Mononuclear cell (primary cell): ENCODE data around the gene GAD1. TPM values are rescaled to one million over a fixed set of nuclear protein-coding genes. Genes with fewer than 3 reads are reported as not detected.

ENCODE experiments used
- H3K27me3 ChIP-seq: 2 replicates; pipeline ENCODE4 v1.6.0; 2011; ENCODE audit warnings: low read length, control low read depth; ENCODE audit not compliant: insufficient read depth
- H3K4me1 ChIP-seq: 2 replicates; pipeline ENCODE4 v1.5.1; 2011; ENCODE audit warnings: mild to moderate bottlenecking, low read length, control low read depth; ENCODE audit not compliant: insufficient read depth
- H3K4me3 ChIP-seq: 2 replicates; pipeline ENCODE4 v1.5.1; 2011; ENCODE audit warnings: mild to moderate bottlenecking, low read length, moderate library complexity
- H3K9me3 ChIP-seq: 2 replicates; pipeline ENCODE4 v1.5.1; 2011; ENCODE audit warnings: low read depth, mild to moderate bottlenecking, control low read depth, low read length
- total RNA-seq: library from RNA; depleted of rRNA; stranded (reverse); fragments of >200 nt; gene quantifications from one replicate; pipeline ENCODE4 v1.2.3, GENCODE V29; 2012

Gene GAD1
- total RNA-seq, 1 donor = not detected

DNA sequence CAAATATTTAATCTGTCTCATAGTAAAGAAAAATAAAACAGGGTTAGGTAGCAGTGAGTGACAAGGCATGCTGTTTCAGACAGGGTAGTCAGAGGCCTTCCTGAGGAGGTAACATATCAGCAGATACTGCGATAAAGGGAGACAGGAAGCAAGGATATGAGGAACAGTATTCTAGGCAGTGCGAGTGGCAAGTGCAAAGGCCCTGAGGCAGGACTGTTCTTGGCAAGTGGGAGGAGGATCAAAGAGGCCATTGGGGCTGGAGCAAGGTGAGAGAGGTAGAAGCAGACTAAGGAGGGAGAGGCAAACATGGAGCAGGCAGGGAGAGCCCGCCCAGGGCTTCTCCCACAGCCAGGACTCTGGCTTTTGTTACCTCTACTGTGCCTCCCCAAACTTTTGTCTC, 33.6 kb downstream of the GAD1 start:
- H3K4me1 ChIP-seq = no peaks in the 10 kb centered on the region
- no peak overlapping the region for H3K4me3 ChIP-seq
- H3K9me3 ChIP-seq = no peaks in the 10 kb centered on the region
- no peaks in the 10 kb centered on the region for H3K27me3 ChIP-seq

DNA sequence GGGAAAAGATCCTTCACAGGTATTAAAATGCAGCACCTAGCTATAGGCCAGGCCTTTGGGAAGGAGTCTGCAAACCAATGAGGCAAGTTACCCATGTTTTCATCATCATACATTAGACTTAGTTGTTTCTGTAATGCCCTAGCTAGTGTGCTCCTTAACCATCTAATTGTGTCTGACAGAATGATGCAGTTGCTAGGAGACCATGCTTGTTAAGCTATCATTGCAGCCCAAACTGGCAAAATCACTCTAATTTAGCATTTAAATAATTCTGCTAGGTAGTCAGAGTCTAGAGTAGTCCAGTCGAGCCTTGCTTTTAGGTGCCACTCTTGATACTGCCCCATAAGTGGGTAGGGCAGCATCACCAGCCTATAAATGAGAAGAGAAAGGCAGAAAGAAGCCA, 34.9 kb downstream of the GAD1 start:
- Histone ChIP-seq H3K4me3 (no peak overlapping the region), H3K4me1 (no peaks in the 10 kb centered on the region), H3K9me3 (no peaks in the 10 kb centered on the region), H3K27me3 (no peaks in the 10 kb centered on the region)

- H3K9me3 ChIP-seq = no peaks in the 10 kb centered on the region
- no peaks in the 10 kb centered on the region for H3K4me1 ChIP-seq
- H3K4me3 ChIP-seq = no peak overlapping the region
- H3K27me3 ChIP-seq = no peaks in the 10 kb centered on the region
Observed at GRCh38 chr2:170856066-170856465, 39.4 kb downstream of the GAD1 start.

GRCh38 chr2:170862286-170862902, 45.7 kb downstream of the GAD1 start:
- Histone ChIP-seq H3K9me3 (no peaks in the 10 kb centered on the region), H3K4me1 (no peaks in the 10 kb centered on the region), H3K4me3 (no peak overlapping the region), H3K27me3 (no peaks in the 10 kb centered on the region)

- Histone ChIP-seq H3K9me3 (no peaks in the 10 kb centered on the region), H3K27me3 (no peaks in the 10 kb centered on the region), H3K4me3 (no peak overlapping the region), H3K4me1 (no peaks in the 10 kb centered on the region)
Observed at GRCh38 chr2:170863087-170863486, 46.4 kb downstream of the GAD1 start.

GRCh38 chr2:170869036-170869435, 52.3 kb downstream of the GAD1 start:
- H3K4me1 ChIP-seq = peaks cover 5% of the 10 kb centered on the region
- H3K27me3 ChIP-seq = no peaks in the 10 kb centered on the region
- H3K9me3 ChIP-seq = no peaks in the 10 kb centered on the region
- H3K4me3 ChIP-seq = no peak overlapping the region

DNA sequence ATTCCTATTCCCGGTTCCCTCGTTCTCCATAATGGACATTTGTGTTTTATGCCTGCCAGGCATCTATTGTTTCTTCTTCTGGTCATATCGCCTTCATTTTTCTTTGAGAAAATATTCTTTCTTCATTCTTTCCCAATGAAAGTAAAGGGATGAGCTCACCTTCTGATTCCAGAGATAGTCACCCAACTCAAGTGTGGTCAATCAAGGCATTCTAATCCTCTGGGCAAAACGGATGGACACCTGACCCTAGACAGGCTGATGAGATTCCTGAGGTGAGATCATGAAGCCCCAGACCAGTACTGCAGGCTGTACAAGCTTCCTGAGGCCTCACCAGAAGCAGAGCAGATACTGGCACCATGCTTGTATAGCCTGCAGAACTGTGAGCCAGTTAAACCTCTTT, 52.8 kb downstream of the GAD1 start:
- peaks cover 5% of the 10 kb centered on the region for H3K4me1 ChIP-seq

GRCh38 chr2:170873035-170873692, 56.5 kb downstream of the GAD1 start:
- Histone ChIP-seq H3K4me3 (no peak overlapping the region), H3K27me3 (no peaks in the 10 kb centered on the region)

More for the DNA sequence above, 52.8 kb downstream of the GAD1 start:
- H3K27me3 ChIP-seq = no peaks in the 10 kb centered on the region
- H3K9me3 ChIP-seq = no peaks in the 10 kb centered on the region
- H3K4me3 ChIP-seq = no peak overlapping the region

GRCh38 chr2:170878066-170878465, 61.4 kb downstream of the GAD1 start:
- H3K9me3 ChIP-seq = no peaks in the 10 kb centered on the region
- H3K4me3 ChIP-seq = no peak overlapping the region
- peaks cover 5% of the 10 kb centered on the region for H3K4me1 ChIP-seq
- H3K27me3 ChIP-seq = no peaks in the 10 kb centered on the region

More at GRCh38 chr2:170873035-170873692, 56.5 kb downstream of the GAD1 start:
- Histone ChIP-seq H3K4me1 (peaks cover 5% of the 10 kb centered on the region), H3K9me3 (no peaks in the 10 kb centered on the region)

GRCh38 chr2:170878505-170878904, 61.8 kb downstream of the GAD1 start:
- Histone ChIP-seq H3K27me3 (no peaks in the 10 kb centered on the region), H3K4me3 (no peak overlapping the region), H3K9me3 (no peaks in the 10 kb centered on the region), H3K4me1 (peaks cover 1% of the 10 kb centered on the region)

- H3K27me3 ChIP-seq = no peaks in the 10 kb centered on the region
- H3K4me3 ChIP-seq = no peak overlapping the region
- no peaks in the 10 kb centered on the region for H3K4me1 ChIP-seq
- H3K9me3 ChIP-seq = no peaks in the 10 kb centered on the region
Observed at GRCh38 chr2:170881840-170882239, 65.2 kb downstream of the GAD1 start.

- no peaks in the 10 kb centered on the region for H3K9me3 ChIP-seq
- H3K27me3 ChIP-seq = no peaks in the 10 kb centered on the region
- no peak overlapping the region for H3K4me3 ChIP-seq
- no peaks in the 10 kb centered on the region for H3K4me1 ChIP-seq
Observed at GRCh38 chr2:170882758-170883157, 66.1 kb downstream of the GAD1 start.

DNA sequence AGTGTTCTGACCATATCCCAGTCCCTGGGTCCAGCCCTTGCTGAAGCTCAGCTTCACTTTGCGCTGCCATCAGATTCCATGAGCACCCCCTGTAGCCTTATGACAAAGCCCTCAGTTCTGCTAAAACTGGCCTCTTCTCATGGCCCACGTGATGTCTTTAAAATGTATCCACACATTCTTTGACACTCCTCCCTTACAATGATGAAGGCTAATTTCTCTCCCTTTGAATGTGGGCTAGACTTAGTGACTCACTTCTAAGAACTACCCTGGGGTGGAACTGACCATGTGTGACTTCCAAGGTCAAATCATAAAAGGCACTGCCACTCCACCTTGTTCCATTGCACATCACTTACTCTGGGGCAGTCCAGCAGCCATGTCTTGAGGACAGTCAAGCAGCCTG, 67.0 kb downstream of the GAD1 start:
- Histone ChIP-seq H3K4me1 (no peaks in the 10 kb centered on the region), H3K4me3 (no peak overlapping the region), H3K27me3 (no peaks in the 10 kb centered on the region), H3K9me3 (no peaks in the 10 kb centered on the region)

GRCh38 chr2:170885130-170885791, 68.6 kb downstream of the GAD1 start:
- Histone ChIP-seq H3K9me3 (no peaks in the 10 kb centered on the region), H3K27me3 (no peaks in the 10 kb centered on the region), H3K4me1 (no peaks in the 10 kb centered on the region), H3K4me3 (no peak overlapping the region)

- Histone ChIP-seq H3K4me1 (no peaks in the 10 kb centered on the region), H3K9me3 (no peaks in the 10 kb centered on the region), H3K27me3 (no peaks in the 10 kb centered on the region), H3K4me3 (no peak overlapping the region)
Observed at GRCh38 chr2:170886386-170886785, 69.7 kb downstream of the GAD1 start.
